ENCODE measurements around the gene PAQR5.
"Not testable (repeated sequence)": the region's sequence is repeated elsewhere in the genome, so short reads cannot be mapped to it uniquely, and the experiment has no call there.

Gene PAQR5

DNA sequence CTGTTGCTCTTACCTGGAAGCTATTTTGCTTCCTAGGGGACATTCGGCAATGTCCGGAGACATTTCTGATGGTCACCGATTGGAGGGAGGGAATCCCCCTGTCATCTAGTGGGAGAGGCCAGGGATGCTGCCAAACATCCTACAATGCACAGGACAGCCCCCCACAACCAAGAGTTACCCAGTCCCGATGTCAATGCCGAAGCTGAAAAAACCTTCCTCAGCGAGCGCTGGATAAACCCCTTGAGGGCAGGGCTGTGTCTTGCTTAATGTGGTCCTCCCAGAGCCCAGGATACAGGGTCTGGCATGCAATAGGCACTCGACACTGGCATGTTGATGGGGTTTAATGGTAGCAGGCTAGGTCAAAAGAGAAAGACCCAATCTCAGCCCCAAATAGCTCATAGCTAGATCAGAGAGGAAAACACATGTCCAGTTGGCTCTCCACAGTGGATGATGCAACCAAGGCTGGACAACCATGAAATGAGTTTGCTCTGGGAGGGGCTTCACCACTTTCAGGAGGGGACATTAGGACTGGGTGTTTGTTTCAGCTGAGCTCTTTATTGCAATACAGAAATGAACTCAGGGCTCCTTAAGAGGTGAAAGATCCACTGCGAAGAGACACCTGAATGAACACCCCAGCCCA, 16.5 kb upstream of the PAQR5 start:
- H3K36me3 ChIP-seq (ENCODE audit: insufficient read depth, low read length) = no peaks in the 10 kb centered on the region
- no peak overlapping the region for H3K4me3 ChIP-seq (ENCODE audit: low read length)
- H3K4me2 ChIP-seq (ENCODE audit: low read length) = no peak overlapping the region
- no peaks in the 10 kb centered on the region for H3K27me3 ChIP-seq (ENCODE audit: control insufficient read depth, insufficient read depth, low read length)
- no peaks in the 10 kb centered on the region for H3K9me3 ChIP-seq (replicated peaks; ENCODE audit: low read length)
- H3K4me1 ChIP-seq (ENCODE audit: control insufficient read depth, insufficient read depth, low read length) = no peaks in the 10 kb centered on the region
- H3K9ac ChIP-seq (ENCODE audit: low read depth, low read length) = no peak overlapping the region

DNA sequence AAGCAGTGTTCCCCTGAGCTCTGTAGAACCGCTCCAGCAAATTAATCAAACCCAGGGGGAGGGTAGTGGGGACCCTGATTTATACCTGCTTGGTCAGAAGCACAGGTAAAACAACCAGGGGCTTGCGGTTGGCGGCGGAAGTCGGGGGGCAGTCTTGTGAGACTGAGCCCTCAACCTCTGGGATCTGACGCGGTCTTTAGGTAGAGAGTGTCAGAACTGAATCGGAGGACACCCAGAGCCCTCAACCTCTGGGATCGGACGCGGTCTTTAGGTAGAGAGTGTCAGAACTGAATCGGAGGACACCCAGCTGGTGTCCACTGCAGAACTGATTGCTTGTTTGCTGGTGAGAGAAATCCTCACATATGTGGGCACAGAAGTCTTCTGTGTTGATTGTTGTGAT, 12.9 kb upstream of the PAQR5 start:
- H3K27me3 ChIP-seq (ENCODE audit: control insufficient read depth, insufficient read depth, low read length) = no peaks in the 10 kb centered on the region
- no peak overlapping the region for H3K9ac ChIP-seq (ENCODE audit: low read depth, low read length)
- H3K4me3 ChIP-seq (ENCODE audit: low read length) = no peak overlapping the region
- no peak overlapping the region for H3K4me2 ChIP-seq (ENCODE audit: low read length)
- no peaks in the 10 kb centered on the region for H3K36me3 ChIP-seq (ENCODE audit: insufficient read depth, low read length)
- no peaks in the 10 kb centered on the region for H3K9me3 ChIP-seq (replicated peaks; ENCODE audit: low read length)
- no peaks in the 10 kb centered on the region for H3K4me1 ChIP-seq (ENCODE audit: control insufficient read depth, insufficient read depth, low read length)

DNA sequence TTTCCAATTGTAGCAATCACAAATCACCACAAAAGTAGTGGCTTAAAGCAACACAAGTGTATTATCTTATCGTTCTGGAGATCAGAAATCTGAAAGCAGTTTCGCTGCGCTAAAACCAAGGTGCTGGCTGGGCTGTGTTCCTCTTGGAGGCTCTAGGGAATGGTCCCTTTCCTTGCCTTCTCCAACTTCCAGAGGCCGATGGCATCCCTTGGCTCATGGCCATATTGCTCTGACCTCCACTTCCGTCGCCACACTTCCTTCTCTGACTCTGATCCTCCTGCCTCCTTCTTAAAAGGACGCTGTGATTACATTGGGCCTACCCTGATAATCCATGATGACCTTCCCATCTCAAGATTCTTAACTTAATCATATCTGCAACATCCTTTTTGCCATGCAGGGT, 10.7 kb upstream of the PAQR5 start:
- H3K4me3 ChIP-seq (ENCODE audit: low read length) = no peak overlapping the region
- no peaks in the 10 kb centered on the region for H3K4me1 ChIP-seq (ENCODE audit: control insufficient read depth, insufficient read depth, low read length)
- H3K9ac ChIP-seq (ENCODE audit: low read depth, low read length) = no peak overlapping the region
- no peak overlapping the region for H3K4me2 ChIP-seq (ENCODE audit: low read length)
- no peaks in the 10 kb centered on the region for H3K36me3 ChIP-seq (ENCODE audit: insufficient read depth, low read length)
- no peaks in the 10 kb centered on the region for H3K9me3 ChIP-seq (replicated peaks; ENCODE audit: low read length)
- H3K27me3 ChIP-seq (ENCODE audit: control insufficient read depth, insufficient read depth, low read length) = no peaks in the 10 kb centered on the region

DNA sequence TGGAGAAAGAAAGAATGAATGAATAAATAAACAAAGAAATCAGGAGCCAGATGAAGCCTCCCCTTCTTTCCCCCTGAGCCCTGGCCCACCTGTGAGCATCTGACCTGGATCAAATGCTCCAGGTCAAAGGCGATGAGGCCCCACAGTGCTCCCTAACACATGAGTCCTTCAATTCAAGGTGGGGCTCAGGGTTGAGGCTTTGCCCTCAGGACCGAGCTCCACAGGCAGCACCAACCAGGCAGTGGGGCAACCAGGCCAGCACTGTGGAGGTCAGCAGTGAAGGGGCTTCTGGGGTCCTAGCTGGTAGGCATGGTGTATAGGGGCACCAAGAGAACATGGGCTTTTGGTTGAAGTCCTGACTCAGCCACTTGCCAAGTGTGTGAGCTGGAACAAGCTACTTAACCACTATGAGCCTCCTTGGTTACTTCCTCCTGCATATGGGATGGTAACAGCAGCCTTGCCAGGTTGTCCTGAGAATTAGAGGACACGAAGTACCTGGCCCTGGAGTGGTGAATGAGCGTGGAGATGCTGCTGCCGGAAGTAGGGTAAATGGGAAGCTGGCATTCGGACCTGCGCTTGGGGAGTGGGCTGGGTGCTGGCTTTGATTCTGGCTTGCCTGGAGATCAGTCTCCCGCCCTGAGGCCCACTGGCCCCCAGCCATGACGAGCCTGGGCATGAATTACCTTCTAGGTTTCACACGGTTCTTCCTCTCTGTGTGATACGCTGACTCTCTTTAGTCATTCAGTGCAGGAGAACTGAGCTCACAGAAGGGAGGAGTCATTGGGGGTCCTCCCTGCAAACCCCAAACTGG, 10.0 kb upstream of the PAQR5 start:
- Histone ChIP-seq H3K9ac (ENCODE audit: low read depth, low read length) (no peak overlapping the region), H3K4me1 (ENCODE audit: control insufficient read depth, insufficient read depth, low read length) (no peaks in the 10 kb centered on the region), H3K27me3 (ENCODE audit: control insufficient read depth, insufficient read depth, low read length) (no peaks in the 10 kb centered on the region), H3K9me3 (replicated peaks; ENCODE audit: low read length) (no peaks in the 10 kb centered on the region), H3K36me3 (ENCODE audit: insufficient read depth, low read length) (no peaks in the 10 kb centered on the region), H3K4me3 (ENCODE audit: low read length) (no peak overlapping the region), H3K4me2 (ENCODE audit: low read length) (no peak overlapping the region)

DNA sequence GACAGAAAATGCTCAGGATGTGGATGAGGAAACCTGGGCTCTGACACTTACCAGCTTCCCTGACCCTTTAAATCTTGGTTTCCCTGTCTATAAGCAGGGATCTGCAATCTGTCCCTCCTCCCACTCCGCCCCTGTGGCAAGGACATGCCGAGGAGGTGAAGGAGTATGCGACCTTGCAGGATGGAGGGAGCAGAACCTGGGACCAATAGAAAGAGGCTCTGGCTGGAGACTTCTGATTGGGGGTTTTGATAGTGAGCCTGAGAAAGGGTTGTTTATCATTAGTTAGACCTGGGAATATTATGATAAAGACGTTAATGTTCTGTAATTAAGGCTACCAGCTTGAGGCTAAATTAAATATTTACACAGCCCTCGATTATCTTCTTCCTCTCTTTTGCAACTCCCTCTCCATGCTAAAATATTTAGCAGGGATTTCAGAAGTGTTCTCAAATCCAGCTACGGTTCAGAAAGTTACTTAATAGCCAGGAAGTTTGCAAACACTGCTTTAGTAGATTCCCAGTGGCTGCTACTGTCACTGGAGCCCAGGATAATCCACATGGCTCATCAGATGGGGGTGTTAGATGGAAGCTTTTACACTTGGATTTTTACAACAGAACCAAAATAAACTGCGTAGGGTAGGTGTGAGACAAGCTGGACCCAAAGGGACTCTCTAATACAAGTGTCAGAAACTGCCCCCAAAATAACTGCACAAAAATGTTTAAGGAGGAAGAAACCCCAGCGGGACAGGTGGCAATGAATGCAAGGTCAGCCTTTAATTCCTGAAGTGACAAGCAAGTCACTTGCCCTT, 9.2 kb upstream of the PAQR5 start:
- no peak overlapping the region for H3K4me2 ChIP-seq (ENCODE audit: low read length)
- H3K36me3 ChIP-seq (ENCODE audit: insufficient read depth, low read length) = no peaks in the 10 kb centered on the region
- no peaks in the 10 kb centered on the region for H3K4me1 ChIP-seq (ENCODE audit: control insufficient read depth, insufficient read depth, low read length)
- H3K9ac ChIP-seq (ENCODE audit: low read depth, low read length) = no peak overlapping the region
- no peaks in the 10 kb centered on the region for H3K27me3 ChIP-seq (ENCODE audit: control insufficient read depth, insufficient read depth, low read length)
- no peaks in the 10 kb centered on the region for H3K9me3 ChIP-seq (replicated peaks; ENCODE audit: low read length)
- no peak overlapping the region for H3K4me3 ChIP-seq (ENCODE audit: low read length)

DNA sequence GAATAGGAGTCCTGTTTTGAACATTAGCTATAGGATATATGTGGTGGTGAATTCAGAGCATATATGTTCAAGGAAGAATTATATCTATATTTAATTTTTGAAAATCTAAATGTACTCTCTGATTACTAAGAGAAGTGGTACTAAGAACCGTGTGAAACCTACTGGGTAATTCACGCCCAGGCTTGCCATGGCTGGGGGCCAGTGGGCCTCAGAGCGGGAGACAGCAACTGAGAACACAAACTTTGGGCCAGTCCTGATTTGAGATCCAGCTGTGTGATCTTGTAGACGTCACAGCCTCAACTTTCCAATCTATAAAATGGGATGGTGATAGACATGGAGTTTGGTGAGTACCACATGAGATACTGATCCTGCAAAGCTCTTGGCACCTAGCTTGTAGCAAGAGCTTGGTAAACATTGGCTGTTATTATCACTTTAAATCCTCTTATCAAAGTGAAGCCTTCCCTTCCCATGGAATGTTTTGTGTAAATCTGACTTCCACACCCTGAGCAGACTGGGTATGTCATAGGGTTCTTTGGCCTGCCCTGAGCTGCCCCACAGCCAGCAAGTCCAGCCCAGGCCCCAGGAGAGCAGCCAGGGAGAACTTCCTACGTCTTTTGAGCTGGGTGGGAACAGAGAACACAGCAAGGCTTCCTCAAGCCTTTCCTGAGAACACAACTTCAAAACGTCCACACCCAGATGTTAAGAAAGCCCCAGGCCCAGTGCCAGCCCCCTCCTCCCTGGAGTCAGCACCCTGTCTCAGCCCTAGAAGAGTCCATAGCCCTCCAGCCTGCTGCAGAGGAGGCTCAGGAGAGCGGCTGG, 8.2 kb upstream of the PAQR5 start:
- Histone ChIP-seq H3K4me3 (ENCODE audit: low read length) (no peak overlapping the region), H3K27me3 (ENCODE audit: control insufficient read depth, insufficient read depth, low read length) (no peaks in the 10 kb centered on the region), H3K9ac (ENCODE audit: low read depth, low read length) (no peak overlapping the region), H3K4me2 (ENCODE audit: low read length) (no peak overlapping the region), H3K4me1 (ENCODE audit: control insufficient read depth, insufficient read depth, low read length) (no peaks in the 10 kb centered on the region), H3K9me3 (replicated peaks; ENCODE audit: low read length) (no peaks in the 10 kb centered on the region), H3K36me3 (ENCODE audit: insufficient read depth, low read length) (no peaks in the 10 kb centered on the region)

DNA sequence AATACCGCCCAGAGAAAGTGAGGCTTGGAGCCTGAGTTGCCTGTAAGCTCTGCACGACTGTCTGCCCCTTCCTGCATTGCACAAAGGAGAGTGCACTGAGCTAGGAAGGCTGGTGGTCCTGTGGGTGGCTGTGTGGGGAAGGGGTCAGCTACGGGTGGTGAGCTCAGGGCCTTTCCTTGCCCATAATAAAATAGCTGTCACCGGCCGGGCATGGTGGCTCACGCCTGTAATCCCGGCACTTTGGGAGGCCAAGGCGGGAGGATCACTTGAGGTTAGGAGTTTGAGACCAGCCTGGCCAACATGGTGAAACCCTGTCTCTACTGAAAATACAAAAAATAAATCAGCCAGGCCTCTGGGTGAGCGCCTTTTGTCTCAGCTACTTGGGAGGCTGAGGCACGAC, 7.1 kb upstream of the PAQR5 start:
- H3K9me3 ChIP-seq (replicated peaks; ENCODE audit: low read length); H3K4me1 ChIP-seq (ENCODE audit: control insufficient read depth, insufficient read depth, low read length); H3K4me2 ChIP-seq (ENCODE audit: low read length); H3K4me3 ChIP-seq (ENCODE audit: low read length); H3K36me3 ChIP-seq (ENCODE audit: insufficient read depth, low read length); H3K9ac ChIP-seq (ENCODE audit: low read depth, low read length); H3K27me3 ChIP-seq (ENCODE audit: control insufficient read depth, insufficient read depth, low read length): not testable (repeated sequence)

DNA sequence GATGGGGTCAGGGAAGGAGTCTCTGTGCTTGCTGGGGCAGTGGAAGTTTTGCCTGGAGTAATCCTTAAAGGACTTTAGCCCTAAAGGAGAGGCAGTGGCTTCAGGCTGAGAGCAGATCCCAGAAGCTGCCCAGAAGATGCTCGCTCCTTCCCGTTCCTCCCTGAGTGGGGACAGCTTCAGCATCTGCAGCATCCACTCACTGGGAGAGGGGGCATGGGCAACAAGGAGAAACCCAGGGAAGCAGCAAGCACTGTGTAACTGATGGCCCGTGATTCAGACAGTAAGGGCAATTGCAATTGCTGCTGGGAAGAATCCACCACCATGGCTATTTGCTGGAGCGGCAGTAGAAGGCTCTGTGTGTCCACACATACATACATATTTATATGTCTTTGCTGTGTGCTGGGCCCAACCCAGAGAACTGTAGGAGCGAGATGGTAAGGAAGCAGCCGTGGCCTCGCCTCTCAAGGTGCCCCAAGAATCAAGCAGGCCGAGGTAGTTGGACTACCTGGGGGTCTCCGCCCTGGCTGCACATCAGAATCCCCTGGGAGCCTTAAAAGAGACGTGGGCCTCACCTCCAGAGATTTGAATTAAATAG, 5.8 kb upstream of the PAQR5 start:
- Histone ChIP-seq H3K9me3 (replicated peaks; ENCODE audit: low read length) (no peaks in the 10 kb centered on the region), H3K36me3 (ENCODE audit: insufficient read depth, low read length) (no peaks in the 10 kb centered on the region), H3K27me3 (ENCODE audit: control insufficient read depth, insufficient read depth, low read length) (no peaks in the 10 kb centered on the region), H3K4me3 (ENCODE audit: low read length) (no peak overlapping the region), H3K9ac (ENCODE audit: low read depth, low read length) (no peak overlapping the region), H3K4me2 (ENCODE audit: low read length) (no peak overlapping the region), H3K4me1 (ENCODE audit: control insufficient read depth, insufficient read depth, low read length) (no peaks in the 10 kb centered on the region)

DNA sequence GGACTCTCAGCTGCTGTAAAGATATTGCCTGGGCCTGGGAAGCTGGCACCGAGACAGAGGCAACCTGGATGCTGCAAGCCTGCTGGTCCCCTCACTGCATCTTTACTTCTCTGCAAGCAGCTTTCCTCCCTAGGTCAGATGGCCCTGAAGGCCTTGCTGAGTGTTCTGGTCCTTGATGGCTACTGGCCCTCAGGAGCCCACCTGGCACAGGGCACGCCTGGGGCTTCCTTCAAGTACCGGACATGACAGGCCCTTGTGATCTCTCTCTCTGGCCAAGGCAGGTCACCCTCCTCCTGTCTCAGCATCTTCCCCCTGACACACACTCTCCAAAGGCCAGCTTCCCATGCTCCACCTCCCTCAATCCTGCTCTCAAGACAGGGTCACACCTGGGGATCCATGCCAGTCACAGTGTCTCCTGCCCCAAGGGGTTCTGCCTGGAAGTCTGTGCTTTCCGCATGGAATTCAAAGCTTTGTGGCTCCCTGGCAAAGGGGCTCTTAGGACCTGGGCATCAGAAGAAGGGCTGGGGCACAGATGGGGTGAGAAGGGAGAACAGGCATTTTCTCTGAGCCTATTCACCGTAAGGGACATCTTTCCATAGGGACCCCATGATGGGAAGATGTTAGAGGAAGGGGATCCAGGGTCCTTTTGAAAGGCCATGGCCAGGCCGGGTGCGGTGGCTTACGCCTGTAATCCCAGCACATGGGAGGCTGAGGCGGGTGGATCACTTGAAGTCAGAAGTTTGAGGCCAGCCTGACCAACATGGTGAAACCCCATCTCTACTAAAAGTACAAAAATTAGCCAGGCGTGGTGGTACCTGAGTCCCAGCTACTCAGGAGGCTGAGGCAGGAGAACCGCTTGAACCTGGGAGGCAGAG, 4.7 kb upstream of the PAQR5 start:
- Histone ChIP-seq H3K36me3 (ENCODE audit: insufficient read depth, low read length) (no peaks in the 10 kb centered on the region), H3K4me3 (ENCODE audit: low read length) (no peak overlapping the region), H3K4me2 (ENCODE audit: low read length) (no peak overlapping the region), H3K27me3 (ENCODE audit: control insufficient read depth, insufficient read depth, low read length) (no peaks in the 10 kb centered on the region), H3K9ac (ENCODE audit: low read depth, low read length) (no peak overlapping the region), H3K4me1 (ENCODE audit: control insufficient read depth, insufficient read depth, low read length) (peaks cover 7% of the 10 kb centered on the region), H3K9me3 (replicated peaks; ENCODE audit: low read length) (no peaks in the 10 kb centered on the region)

DNA sequence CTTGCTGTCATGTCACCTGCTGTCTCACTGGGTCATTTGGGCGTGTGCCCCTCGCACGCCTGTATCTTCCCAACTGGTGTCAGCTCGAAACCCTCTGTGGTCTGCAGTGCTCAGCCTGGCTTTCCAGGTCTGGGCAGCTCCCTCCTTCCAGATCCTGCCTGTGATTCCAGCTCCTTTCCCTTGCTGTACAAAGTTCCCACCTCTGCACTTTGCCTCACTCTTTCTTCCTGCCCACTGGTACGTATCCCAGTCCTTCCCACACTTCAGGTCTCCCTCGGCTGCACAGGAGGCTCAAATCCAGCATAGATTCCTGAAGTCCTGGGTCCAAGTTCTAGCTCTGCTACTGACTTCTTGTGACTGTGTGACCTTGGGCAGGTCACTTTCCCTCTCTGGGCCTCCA, 2.1 kb upstream of the PAQR5 start:
- no peak overlapping the region for H3K4me2 ChIP-seq (ENCODE audit: low read length)
- H3K4me3 ChIP-seq (ENCODE audit: low read length) = no peak overlapping the region
- H3K27me3 ChIP-seq (ENCODE audit: control insufficient read depth, insufficient read depth, low read length) = no peaks in the 10 kb centered on the region
- H3K9ac ChIP-seq (ENCODE audit: low read depth, low read length) = no peak overlapping the region
- peaks cover 22% of the 10 kb centered on the region for H3K4me1 ChIP-seq (ENCODE audit: control insufficient read depth, insufficient read depth, low read length)
- H3K36me3 ChIP-seq (ENCODE audit: insufficient read depth, low read length) = no peaks in the 10 kb centered on the region
- H3K9me3 ChIP-seq (replicated peaks; ENCODE audit: low read length) = no peaks in the 10 kb centered on the region
